22Rv1 (cell line): ENCODE data around the gene PCBP1.

Experiments
- ZFX ChIP-seq: fragments of 450-650 bp; IDR thresholded peaks from 2 replicates; pipeline ENCODE4 v1.6.1; 2017; ENCODE audit warnings: antibody characterized with exemption, borderline replicate concordance
- TF ChIP-seq, protein P1 (sequence below): fragments of 450-650 bp; IDR thresholded peaks from 2 replicates; pipeline ENCODE4 v1.5.1; 2017; ENCODE audit warnings: mild to moderate bottlenecking

- TF ChIP-seq ZFX = no peak
- TF ChIP-seq, protein P1, sequence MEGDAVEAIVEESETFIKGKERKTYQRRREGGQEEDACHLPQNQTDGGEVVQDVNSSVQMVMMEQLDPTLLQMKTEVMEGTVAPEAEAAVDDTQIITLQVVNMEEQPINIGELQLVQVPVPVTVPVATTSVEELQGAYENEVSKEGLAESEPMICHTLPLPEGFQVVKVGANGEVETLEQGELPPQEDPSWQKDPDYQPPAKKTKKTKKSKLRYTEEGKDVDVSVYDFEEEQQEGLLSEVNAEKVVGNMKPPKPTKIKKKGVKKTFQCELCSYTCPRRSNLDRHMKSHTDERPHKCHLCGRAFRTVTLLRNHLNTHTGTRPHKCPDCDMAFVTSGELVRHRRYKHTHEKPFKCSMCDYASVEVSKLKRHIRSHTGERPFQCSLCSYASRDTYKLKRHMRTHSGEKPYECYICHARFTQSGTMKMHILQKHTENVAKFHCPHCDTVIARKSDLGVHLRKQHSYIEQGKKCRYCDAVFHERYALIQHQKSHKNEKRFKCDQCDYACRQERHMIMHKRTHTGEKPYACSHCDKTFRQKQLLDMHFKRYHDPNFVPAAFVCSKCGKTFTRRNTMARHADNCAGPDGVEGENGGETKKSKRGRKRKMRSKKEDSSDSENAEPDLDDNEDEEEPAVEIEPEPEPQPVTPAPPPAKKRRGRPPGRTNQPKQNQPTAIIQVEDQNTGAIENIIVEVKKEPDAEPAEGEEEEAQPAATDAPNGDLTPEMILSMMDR = no peak
These were observed 35.2 kb downstream of the PCBP1 start for GRCh38 chr2:70122470-70122869.
